Lung (tissue), 12 donors: Measurements from ENCODE around the gene STARD3NL. TPM values are rescaled to one million over a fixed set of nuclear protein-coding genes. Genes with fewer than 3 reads are reported as not detected.

ENCODE experiments used
- ATAC-seq: fragments of 200-7000 bp; cut with Tn5 transposase; one replicate; pipeline ENCODE4 v1.9.1; 2020; ENCODE audit warnings: moderate number of reproducible peaks; ENCODE audit not compliant: insufficient read depth, low FRiP score
- DNase-seq, 3 donors: peaks; one replicate each; pipeline ENCODE4 v3.0.0-alpha.2; 2013 to 2017
- H3K27ac ChIP-seq, 2 donors: one replicate each; pipeline ENCODE4 v1.5.1; 2013; ENCODE audit warnings: mild to moderate bottlenecking in 2 of 2, moderate library complexity in 2 of 2, control low read depth in 1 of 2, inconsistent platforms in 1 of 2, low read depth in 1 of 2, low read length in 1 of 2
- H3K27me3 ChIP-seq, 3 donors: one replicate each; pipeline ENCODE4 v1.5.1; 2013; ENCODE audit warnings: low read length in 2 of 3; ENCODE audit not compliant: control insufficient read depth in 3 of 3, insufficient read depth in 3 of 3
- H3K36me3 ChIP-seq, 4 donors: one replicate each; pipeline ENCODE4 v1.5.1; 2013; ENCODE audit warnings: low read length in 4 of 4, mild to moderate bottlenecking in 1 of 4, moderate library complexity in 1 of 4; ENCODE audit not compliant: control insufficient read depth in 4 of 4, insufficient read depth in 4 of 4
- H3K4me1 ChIP-seq, 5 donors: one replicate each; pipeline ENCODE4 v1.5.1; 2013; ENCODE audit warnings: low read length in 5 of 5, mild to moderate bottlenecking in 2 of 5, moderate library complexity in 1 of 5; ENCODE audit not compliant: control insufficient read depth in 5 of 5, insufficient read depth in 5 of 5
- H3K4me3 ChIP-seq: one replicate; pipeline ENCODE4 v1.5.1; 2013; ENCODE audit warnings: mild to moderate bottlenecking, control low read depth, moderate library complexity
- H3K9ac ChIP-seq, 2 donors: one replicate each; pipeline ENCODE4 v1.5.1; 2013; ENCODE audit warnings: low read length in 2 of 2, control low read depth in 1 of 2; ENCODE audit not compliant: insufficient read depth in 1 of 2
- H3K9me3 ChIP-seq, 4 donors: one replicate each; pipeline ENCODE4 v1.5.1; 2013; ENCODE audit warnings: low read length in 3 of 4, mild to moderate bottlenecking in 1 of 4, moderate library complexity in 1 of 4; ENCODE audit not compliant: control insufficient read depth in 4 of 4, insufficient read depth in 3 of 4
- WGBS, 2 donors: extraction: QIAGEN DNeasy Blood & Tissue Kit; methylation state at CpG; one replicate each; pipeline ENCODE4 v1.1.7; 2013; 5-methylcytosine and 5-hydroxymethylcytosine counted together
- polyA plus RNA-seq, 2 donors: library from polyadenylated mRNA; stranded (reverse); fragments of 200-250 nt; gene quantifications; one replicate each; pipeline ENCODE4 v1.2.1, GENCODE V29; 2013
- total RNA-seq, 2 donors: library from RNA; depleted of rRNA in 1 of 2; stranded (reverse); fragments of >200 nt in 1 of 2; gene quantifications; one replicate each; pipeline ENCODE4 v1.2.1, GENCODE V29; 2014 to 2021
- TF ChIP-seq, protein P1 (sequence below): IDR thresholded peaks from 2 replicates; pipeline ENCODE4 v1.5.1; 2012; ENCODE audit warnings: mild to moderate bottlenecking; ENCODE audit errors: control extremely low read depth, extremely low read depth
- donor health status: control.
- donor health status: control.
- donor health status: Bipolar disorder and iron deficiency.
- donor health status: healthy.
- donor health status: DM: yes; HTN: yes; CAD: no.

Gene STARD3NL
- total and polyA plus RNA-seq, 4 donors, result 33.6 to 87.1 (median 60.3) TPM

DNA sequence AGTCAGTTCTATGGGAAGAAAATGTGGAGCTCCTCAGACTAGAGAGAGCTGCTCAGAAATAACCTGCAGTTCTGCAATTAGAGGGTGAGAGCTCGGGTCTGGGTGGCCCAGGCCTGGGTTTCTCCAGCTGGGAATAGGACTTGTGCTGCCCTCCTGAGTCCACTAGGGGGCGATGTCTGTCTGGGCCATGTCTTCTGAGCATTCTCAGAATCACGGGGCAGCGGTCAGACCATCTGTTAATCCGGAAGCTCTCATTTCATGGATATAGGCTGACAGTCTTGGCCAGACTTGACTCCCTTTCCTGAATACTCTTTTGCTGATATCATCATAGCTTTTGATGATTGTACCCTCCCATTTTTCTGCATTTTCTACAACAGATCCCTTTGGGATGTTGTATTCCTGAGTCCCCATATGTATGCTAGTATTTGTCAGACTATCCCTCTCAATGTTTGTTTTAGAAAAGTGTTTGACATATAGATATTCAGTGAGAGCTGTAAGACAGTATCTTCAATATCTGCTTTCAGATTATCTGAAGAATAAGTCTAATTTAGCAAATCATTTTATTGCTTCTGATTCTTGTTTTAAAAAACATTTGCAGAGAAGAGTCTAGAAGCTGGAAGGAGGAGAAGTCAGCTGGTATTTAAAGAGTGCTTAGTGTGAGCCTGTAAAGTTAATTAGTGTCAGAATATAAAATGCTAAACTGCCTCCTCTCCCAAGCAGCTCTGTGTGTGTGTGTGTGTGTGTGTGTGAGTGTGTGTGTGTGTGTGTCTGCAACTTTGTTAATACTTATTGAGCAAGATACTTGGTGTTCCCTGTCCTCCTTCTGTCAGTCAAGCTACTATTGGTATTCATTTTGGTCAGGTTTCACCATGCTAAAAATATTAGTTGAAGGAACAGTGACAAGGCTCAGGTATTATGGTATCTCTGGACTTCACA is 38.0 kb downstream of the STARD3NL start:
- DNase-seq, result peak; percentile 89 to 95 (median 92)
- Histone ChIP-seq H3K9ac (no peak overlapping the region), H3K9me3 (no peaks in the 10 kb centered on the region), H3K4me3 (no peak overlapping the region), H3K27me3 (no peaks in the 10 kb centered on the region), H3K36me3 (peaks cover 17 to 52% (median 34%) of the 10 kb centered on the region in 4 donors), H3K27ac (peak overlapping the region in 1 of 2 donors; percentile 56), H3K4me1 (peaks cover 0 to 11% (median 6%) of the 10 kb centered on the region in 5 donors)
- TF ChIP-seq, protein P1, sequence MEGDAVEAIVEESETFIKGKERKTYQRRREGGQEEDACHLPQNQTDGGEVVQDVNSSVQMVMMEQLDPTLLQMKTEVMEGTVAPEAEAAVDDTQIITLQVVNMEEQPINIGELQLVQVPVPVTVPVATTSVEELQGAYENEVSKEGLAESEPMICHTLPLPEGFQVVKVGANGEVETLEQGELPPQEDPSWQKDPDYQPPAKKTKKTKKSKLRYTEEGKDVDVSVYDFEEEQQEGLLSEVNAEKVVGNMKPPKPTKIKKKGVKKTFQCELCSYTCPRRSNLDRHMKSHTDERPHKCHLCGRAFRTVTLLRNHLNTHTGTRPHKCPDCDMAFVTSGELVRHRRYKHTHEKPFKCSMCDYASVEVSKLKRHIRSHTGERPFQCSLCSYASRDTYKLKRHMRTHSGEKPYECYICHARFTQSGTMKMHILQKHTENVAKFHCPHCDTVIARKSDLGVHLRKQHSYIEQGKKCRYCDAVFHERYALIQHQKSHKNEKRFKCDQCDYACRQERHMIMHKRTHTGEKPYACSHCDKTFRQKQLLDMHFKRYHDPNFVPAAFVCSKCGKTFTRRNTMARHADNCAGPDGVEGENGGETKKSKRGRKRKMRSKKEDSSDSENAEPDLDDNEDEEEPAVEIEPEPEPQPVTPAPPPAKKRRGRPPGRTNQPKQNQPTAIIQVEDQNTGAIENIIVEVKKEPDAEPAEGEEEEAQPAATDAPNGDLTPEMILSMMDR, result peak; percentile 85
- peak; percentile 87 for ATAC-seq
- WGBS, 2 donors, result 4 to 7% methylated on average over 5 of the region's 5 CpGs

DNA sequence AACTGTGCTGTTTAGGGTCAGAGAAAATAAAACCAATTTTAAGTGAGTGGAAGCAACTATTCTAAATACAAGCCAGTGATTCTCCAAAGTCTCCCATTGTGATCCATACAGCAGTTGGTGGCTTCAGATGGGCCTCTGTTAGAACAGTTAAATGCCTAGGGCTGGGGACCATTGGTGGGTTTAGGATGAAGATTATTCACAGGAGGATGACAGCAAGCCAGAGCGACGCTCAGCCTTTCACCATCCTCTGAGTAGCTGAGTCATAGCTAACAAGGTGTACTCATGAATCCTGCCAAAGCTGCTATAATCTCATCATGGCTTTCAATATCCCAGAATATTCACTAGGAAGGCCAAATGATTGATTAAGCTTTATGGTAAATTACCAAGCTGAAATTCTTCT is 39.6 kb downstream of the STARD3NL start:
- H3K36me3 ChIP-seq, result peaks cover 18 to 53% (median 36%) of the 10 kb centered on the region in 4 donors
- TF ChIP-seq, protein P1, result no peak
- H3K4me3 ChIP-seq, result no peak overlapping the region
- H3K27me3 ChIP-seq, result no peaks in the 10 kb centered on the region
- H3K9ac ChIP-seq, result no peak overlapping the region
- H3K4me1 ChIP-seq, result peaks cover 0 to 11% (median 3%) of the 10 kb centered on the region in 5 donors
- no peak overlapping the region for H3K27ac ChIP-seq
- no peaks in the 10 kb centered on the region for H3K9me3 ChIP-seq
- 83 to 86% methylated on average over 2 of the region's 2 CpGs for WGBS, 2 donors
- no peak for ATAC-seq
- DNase-seq, result no peak

DNA sequence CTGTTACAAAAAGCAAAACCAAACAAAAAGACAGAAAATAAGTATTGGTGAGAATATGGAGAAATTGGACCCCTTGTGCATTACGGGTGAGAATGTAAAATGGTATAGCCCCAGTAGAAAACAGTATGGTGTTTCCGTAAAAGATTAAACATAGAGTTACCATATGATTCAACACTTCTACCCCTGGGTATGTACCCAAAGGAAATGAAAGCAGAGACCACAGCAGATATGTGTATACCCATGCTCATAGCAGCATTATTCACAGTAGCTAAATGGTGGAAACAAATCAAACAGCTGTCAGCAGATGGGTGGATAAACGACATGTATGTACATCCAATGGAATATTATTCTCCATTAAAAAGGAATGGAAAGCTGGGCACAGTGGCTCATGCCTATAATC is 42.4 kb downstream of the STARD3NL start:
- no peaks in the 10 kb centered on the region for H3K9me3 ChIP-seq
- TF ChIP-seq, protein P1, result no peak
- H3K27me3 ChIP-seq, result no peaks in the 10 kb centered on the region
- peaks cover 16 to 61% (median 36%) of the 10 kb centered on the region in 4 donors for H3K36me3 ChIP-seq
- no peak for DNase-seq
- H3K4me1 ChIP-seq, result peaks cover 0 to 7% (median 0%) of the 10 kb centered on the region in 5 donors
- WGBS, 2 donors, result 84 to 90% methylated on average over 3 of the region's 3 CpGs
- H3K4me3 ChIP-seq, result no peak overlapping the region
- ATAC-seq, result no peak
- no peak overlapping the region for H3K9ac ChIP-seq
- H3K27ac ChIP-seq, result no peak overlapping the region
